Measurements from ENCODE around the gene NFYC.

The NFYC gene

DNA sequence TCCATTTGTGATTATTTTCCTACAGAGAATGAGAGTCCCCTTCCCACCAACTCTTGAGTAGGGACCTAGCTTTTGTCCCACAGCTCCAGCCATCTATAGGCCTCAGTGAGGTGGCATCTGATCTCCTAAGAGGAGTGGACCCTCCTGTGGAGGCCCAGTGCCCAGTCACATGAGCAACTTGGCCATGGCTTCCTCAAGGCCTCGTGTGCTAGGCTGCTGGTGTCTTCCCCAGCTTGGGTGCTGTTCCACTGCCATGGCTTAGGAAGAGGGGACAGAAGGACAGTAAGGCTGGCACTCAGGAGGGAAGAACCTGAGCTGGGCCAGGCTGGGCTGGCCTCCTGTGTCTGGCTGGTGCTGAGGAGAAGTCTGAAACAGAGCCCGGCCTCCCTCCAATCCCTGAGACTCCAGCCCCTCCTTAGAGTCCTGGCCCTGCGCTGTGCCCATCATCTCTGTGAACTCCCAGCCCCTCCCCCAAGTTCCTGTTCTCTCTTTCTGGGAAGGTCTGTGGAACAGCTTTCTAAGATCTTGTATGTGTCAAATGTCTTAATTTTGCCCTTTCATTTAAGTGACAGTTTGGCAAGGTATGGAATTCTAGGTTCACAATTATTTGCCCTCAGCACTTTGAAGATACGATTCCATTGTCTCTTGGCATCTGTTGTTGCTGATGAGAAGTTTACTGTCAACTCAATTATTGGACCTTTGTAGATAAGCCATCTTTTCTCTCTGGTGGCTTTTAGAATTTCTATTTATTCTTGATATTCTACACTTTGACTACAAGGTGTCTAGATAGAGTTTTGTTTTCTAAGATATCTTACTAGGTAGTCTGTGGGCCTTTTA is 85.0 kb downstream of the NFYC start:
- in situ Hi-C loops (cut with HindIII; ENCODE audit: low sequenced_read_pairs) = no loop called here
- TF ChIP-seq, protein P1, sequence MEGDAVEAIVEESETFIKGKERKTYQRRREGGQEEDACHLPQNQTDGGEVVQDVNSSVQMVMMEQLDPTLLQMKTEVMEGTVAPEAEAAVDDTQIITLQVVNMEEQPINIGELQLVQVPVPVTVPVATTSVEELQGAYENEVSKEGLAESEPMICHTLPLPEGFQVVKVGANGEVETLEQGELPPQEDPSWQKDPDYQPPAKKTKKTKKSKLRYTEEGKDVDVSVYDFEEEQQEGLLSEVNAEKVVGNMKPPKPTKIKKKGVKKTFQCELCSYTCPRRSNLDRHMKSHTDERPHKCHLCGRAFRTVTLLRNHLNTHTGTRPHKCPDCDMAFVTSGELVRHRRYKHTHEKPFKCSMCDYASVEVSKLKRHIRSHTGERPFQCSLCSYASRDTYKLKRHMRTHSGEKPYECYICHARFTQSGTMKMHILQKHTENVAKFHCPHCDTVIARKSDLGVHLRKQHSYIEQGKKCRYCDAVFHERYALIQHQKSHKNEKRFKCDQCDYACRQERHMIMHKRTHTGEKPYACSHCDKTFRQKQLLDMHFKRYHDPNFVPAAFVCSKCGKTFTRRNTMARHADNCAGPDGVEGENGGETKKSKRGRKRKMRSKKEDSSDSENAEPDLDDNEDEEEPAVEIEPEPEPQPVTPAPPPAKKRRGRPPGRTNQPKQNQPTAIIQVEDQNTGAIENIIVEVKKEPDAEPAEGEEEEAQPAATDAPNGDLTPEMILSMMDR (IDR thresholded peaks at IDR 0.05; ENCODE audit: low read depth, low read length) = no peak
- no peak for DNase-seq (ENCODE audit: low read depth, low spot score)
- H3K4me3 ChIP-seq (ENCODE audit: low read depth, low read length) = no peak overlapping the region

DNA sequence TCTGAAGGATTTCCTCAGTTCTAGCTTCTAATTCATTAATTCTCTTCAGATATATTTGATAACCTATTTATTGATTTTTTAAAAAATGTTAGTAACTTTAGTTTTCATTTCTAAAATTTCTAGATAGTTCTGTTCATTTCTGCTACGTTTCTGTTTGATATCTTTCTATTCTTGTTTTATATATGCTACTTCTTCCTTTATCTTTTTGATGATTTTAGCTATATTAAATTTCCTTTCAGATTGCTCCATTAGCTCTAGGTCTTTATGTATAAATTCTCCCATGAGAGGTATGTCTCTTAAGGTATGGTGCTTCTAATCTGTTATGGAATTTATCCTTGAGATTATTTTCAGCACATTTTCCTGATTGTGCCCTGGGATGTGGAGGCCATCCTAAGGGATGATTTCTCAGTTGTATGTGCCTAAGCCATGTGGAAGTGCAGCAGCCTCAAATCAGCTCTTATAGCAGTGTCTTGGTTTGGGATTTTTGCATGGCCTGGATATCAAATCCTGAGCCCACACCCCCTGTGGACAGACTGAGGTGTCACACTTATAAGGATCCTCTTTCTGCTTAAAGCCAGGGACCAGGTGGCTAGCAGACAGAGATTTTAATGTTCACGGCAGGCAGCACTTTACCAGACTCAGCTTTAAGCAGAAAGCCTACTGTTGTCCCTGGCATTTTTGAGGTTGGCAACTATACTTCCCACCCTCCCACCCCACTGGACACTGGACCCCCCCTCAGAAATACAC is 85.9 kb downstream of the NFYC start:
- DNase-seq (ENCODE audit: low read depth, low spot score) = no peak
- in situ Hi-C loops (cut with HindIII; ENCODE audit: low sequenced_read_pairs) = no loop called here
- no peak overlapping the region for H3K4me3 ChIP-seq (ENCODE audit: low read depth, low read length)
- TF ChIP-seq, protein P1 (IDR thresholded peaks at IDR 0.05; ENCODE audit: low read depth, low read length) = no peak

DNA sequence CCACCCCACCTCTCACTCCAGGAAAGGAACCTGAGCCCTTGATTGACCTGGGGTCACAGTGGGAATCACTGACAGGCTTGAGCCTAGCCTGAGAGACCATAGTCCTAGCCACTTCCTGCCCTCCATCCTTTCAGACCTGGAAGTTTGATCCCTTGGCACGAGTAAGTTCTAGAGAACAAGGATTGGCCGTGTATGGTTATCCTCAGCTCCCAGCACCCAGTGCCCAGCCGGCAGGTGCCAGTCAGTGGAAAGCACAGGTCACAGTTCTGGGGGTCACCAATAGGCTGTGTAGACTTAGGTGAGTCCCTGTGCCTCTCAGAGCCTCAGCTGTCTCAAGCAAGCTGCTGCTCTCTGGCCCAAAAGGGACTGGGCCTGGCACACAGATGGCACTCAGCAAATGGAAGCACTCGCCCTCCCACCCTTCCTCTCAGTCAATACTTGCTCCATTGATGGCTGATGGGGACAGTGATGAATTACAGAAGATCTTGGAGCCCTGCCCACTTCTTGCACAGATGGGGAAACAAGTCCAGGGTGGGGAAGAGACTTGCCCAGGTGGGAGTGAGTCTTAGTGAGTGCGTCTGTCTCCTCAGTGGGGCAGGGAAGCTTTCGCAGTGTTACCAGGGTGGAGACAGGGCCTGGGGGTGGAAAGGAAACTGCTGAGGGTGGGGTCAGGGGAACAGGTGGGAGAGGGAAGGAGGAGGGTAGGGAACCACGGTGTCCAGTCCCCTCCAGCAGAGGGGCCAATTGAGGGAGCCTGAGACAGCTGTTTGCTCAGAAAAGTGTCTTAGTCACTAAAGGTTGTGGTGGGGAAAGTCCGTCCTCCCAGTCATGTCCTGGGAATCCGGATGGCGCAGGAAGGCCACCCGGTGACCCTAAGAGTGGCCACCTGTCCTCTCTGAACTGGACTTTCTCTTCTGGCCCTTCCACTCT is 89.4 kb downstream of the NFYC start:
- no peak for DNase-seq (ENCODE audit: low read depth, low spot score)
- TF ChIP-seq, protein P1 (IDR thresholded peaks at IDR 0.05; ENCODE audit: low read depth, low read length) = no peak
- H3K4me3 ChIP-seq (ENCODE audit: low read depth, low read length) = no peak overlapping the region
- in situ Hi-C loops (cut with HindIII; ENCODE audit: low sequenced_read_pairs) = no loop called here

DNA sequence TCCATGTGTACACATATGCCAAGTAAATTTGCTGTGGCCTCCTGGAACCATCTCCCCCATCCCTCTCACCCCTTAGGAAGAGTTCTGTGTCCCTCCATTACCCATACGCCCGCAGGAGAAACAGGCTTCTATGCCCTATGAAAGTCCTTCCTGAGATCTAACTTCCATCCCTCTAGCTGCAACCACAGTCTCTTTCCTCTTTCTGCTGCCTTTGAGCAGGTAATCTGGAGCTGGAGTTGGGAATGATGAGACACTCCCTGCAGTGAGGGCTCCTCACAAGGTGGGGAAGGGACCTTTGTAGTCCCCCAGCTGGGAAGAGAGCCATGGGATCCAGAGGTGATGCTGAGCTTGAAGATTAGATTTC is 90.1 kb downstream of the NFYC start:
- TF ChIP-seq, protein P1 (IDR thresholded peaks at IDR 0.05; ENCODE audit: low read depth, low read length) = no peak
- H3K4me3 ChIP-seq (ENCODE audit: low read depth, low read length) = no peak overlapping the region
- no peak for DNase-seq (ENCODE audit: low read depth, low spot score)
- in situ Hi-C loops (cut with HindIII; ENCODE audit: low sequenced_read_pairs) = no loop called here

DNA sequence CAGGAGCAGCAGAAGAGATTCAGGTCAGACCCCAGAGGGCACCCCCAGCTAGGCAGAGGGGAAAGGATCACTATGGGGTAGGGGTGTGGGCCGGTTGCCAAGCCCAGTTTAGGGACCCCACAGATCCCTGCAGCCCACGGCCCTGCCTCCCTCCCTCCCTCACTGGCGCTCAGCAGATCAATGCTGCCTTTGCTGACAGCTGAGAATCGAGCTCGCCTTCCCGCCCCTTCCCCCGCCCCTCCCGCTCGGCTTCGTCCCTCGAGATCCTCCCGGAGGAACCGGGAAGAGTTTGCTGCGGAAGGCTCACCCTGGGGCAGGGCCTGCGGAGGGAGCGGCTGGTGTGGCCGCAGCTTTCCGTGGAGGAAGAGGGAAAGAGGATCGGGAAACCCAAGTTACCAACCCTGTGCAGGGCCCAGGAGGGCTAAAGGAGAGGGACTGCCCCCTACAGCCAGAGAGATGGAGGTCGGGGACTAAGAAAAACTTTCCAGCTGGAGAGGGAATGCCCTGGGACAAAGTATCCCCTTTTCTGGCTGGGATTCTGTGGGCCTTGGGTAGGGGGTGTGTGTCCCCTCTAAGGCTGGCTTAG is 91.0 kb downstream of the NFYC start:
- TF ChIP-seq, protein P1 (IDR thresholded peaks at IDR 0.05; ENCODE audit: low read depth, low read length) = peak; percentile 21
- in situ Hi-C loops (cut with HindIII; ENCODE audit: low sequenced_read_pairs) = no loop called here
- no peak overlapping the region for H3K4me3 ChIP-seq (ENCODE audit: low read depth, low read length)
- DNase-seq (ENCODE audit: low read depth, low spot score) = peak; percentile 22

Data from astrocyte of the spinal cord (primary cell).